Measurements from ENCODE around the gene BMP8A.

BMP8A gene

DNA sequence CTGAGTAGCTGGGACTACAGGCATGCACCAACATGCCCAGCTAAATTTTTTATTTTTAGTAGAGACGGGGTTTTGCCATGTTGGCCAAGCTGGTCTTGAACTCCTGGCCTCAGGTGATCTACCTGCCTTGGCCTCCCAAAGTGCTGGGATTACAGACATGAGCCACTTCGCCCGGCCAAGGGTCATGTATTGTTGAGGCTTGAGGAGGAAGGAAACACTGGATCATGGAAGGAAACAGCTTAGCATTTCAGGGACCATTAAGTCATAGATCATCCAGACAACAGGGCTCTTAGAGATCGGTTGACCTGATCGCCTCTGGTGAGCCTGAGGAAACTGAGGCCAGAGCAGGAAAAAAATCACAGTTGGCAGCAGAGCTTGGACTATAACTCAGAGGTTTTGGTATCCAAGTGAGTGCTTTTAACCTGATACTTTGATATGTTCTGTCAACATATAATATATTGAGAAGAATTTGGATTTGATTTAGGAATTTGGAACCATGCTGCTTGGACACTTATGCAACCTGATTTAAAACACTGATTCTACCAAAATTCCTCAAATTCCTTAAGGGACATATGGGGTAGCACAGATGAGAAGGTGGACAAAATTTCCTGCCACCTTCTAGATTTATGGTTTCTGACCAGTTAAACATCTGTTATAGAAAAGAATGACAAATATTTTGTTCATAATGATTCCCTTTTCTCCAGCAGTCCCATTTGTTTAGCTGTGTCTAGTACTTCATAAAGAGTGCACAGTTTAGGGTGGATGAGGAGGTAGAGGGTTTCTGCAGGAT lies 13.1 kb upstream of the BMP8A start:
- H3K9me3 ChIP-seq (ENCODE audit: control insufficient read depth in 2 of 2, low read length in 2 of 2), result no peaks in the 10 kb centered on the region
- no peak overlapping the region for H3K9ac ChIP-seq (ENCODE audit: low read depth in 1 of 2, low read length in 2 of 2)
- no peak overlapping the region for H3K4me3 ChIP-seq (ENCODE audit: low read length in 2 of 2)
- H3K4me1 ChIP-seq (ENCODE audit: control insufficient read depth in 2 of 2, insufficient read depth in 2 of 2, low read length in 2 of 2), result no peaks in the 10 kb centered on the region
- peaks cover 36 to 44% of the 10 kb centered on the region in 2 donors for H3K36me3 ChIP-seq (ENCODE audit: control insufficient read depth in 2 of 2, insufficient read depth in 2 of 2, low read length in 2 of 2)
- H3K27me3 ChIP-seq (ENCODE audit: control insufficient read depth in 2 of 2, insufficient read depth in 2 of 2, low read length in 2 of 2), result no peaks in the 10 kb centered on the region
- H3K27ac ChIP-seq (ENCODE audit: low read depth in 2 of 2, low read length in 2 of 2), result no peak overlapping the region

DNA sequence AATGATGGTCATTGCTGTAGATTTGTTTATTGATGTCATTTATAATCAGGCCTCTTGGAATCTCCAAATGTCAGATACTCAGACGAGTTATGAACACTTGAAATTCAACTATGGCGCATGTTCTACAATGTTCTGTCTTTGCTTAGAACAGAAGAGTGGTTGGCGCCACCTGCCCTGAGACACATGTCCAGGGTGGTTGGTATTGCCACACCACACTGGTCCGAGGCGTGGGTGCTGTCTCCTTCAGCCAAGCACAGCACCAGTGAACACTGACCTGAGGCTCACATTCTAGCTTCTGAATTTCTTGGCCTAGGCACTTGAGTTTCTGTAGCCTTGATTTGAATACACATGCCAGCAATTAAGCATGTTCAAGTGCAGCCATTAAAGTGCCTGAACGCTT lies 10.1 kb upstream of the BMP8A start:
- Histone ChIP-seq H3K9me3 (ENCODE audit: control insufficient read depth in 2 of 2, low read length in 2 of 2) (no peaks in the 10 kb centered on the region), H3K4me1 (ENCODE audit: control insufficient read depth in 2 of 2, insufficient read depth in 2 of 2, low read length in 2 of 2) (no peaks in the 10 kb centered on the region), H3K9ac (ENCODE audit: low read depth in 1 of 2, low read length in 2 of 2) (no peak overlapping the region), H3K4me3 (ENCODE audit: low read length in 2 of 2) (no peak overlapping the region), H3K36me3 (ENCODE audit: control insufficient read depth in 2 of 2, insufficient read depth in 2 of 2, low read length in 2 of 2) (peaks cover 49% of the 10 kb centered on the region in 2 donors), H3K27me3 (ENCODE audit: control insufficient read depth in 2 of 2, insufficient read depth in 2 of 2, low read length in 2 of 2) (no peaks in the 10 kb centered on the region), H3K27ac (ENCODE audit: low read depth in 2 of 2, low read length in 2 of 2) (no peak overlapping the region)

DNA sequence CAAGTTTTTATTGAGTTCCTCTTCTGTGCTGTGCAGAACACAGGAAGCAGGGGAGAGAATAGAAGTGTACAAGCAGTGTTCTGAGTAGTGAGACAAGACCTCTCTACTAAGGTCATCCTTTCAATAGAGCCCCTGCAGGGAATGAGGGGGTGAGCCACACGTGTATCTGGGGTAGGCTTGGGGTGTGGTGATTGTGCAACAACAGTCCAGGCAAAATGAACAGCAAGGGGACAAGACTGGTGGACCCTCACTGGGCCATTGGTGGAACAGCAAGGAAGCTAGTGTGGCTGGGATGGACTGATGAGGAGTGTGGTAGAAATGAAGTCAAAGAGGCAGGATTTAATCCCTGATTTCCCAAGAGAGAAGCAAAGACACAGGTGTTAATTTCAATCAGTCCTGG lies 8.2 kb upstream of the BMP8A start:
- H3K27me3 ChIP-seq (ENCODE audit: control insufficient read depth in 2 of 2, insufficient read depth in 2 of 2, low read length in 2 of 2), result no peaks in the 10 kb centered on the region
- H3K9me3 ChIP-seq (ENCODE audit: control insufficient read depth in 2 of 2, low read length in 2 of 2), result no peaks in the 10 kb centered on the region
- H3K4me3 ChIP-seq (ENCODE audit: low read length in 2 of 2), result no peak overlapping the region
- H3K4me1 ChIP-seq (ENCODE audit: control insufficient read depth in 2 of 2, insufficient read depth in 2 of 2, low read length in 2 of 2), result no peaks in the 10 kb centered on the region
- H3K9ac ChIP-seq (ENCODE audit: low read depth in 1 of 2, low read length in 2 of 2), result no peak overlapping the region
- H3K27ac ChIP-seq (ENCODE audit: low read depth in 2 of 2, low read length in 2 of 2), result no peak overlapping the region
- peaks cover 42 to 50% of the 10 kb centered on the region in 2 donors for H3K36me3 ChIP-seq (ENCODE audit: control insufficient read depth in 2 of 2, insufficient read depth in 2 of 2, low read length in 2 of 2)

DNA sequence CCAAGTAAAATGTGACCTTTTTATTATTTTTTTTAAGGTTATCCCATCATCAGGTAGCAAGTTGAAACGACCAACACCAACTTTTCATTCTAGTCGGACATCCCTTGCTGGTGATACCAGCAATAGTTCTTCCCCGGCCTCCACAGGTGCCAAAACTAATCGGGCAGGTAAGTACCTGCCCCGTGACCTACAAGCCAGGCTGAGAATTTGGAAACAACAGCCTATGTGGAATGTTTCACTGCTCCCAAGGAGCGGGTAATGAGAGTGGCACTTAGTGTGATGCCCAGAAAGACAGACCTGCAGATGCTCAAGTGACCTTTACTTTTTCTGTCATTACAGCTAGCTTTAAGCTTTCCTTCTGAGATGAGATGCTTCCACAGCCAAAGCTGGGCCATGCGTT lies 6.9 kb upstream of the BMP8A start:
- H3K4me3 ChIP-seq (ENCODE audit: low read length in 2 of 2), result no peak overlapping the region
- no peaks in the 10 kb centered on the region for H3K9me3 ChIP-seq (ENCODE audit: control insufficient read depth in 2 of 2, low read length in 2 of 2)
- no peak overlapping the region for H3K9ac ChIP-seq (ENCODE audit: low read depth in 1 of 2, low read length in 2 of 2)
- no peaks in the 10 kb centered on the region for H3K27me3 ChIP-seq (ENCODE audit: control insufficient read depth in 2 of 2, insufficient read depth in 2 of 2, low read length in 2 of 2)
- H3K36me3 ChIP-seq (ENCODE audit: control insufficient read depth in 2 of 2, insufficient read depth in 2 of 2, low read length in 2 of 2), result peaks cover 35 to 46% of the 10 kb centered on the region in 2 donors
- H3K27ac ChIP-seq (ENCODE audit: low read depth in 2 of 2, low read length in 2 of 2), result no peak overlapping the region
- no peaks in the 10 kb centered on the region for H3K4me1 ChIP-seq (ENCODE audit: control insufficient read depth in 2 of 2, insufficient read depth in 2 of 2, low read length in 2 of 2)

DNA sequence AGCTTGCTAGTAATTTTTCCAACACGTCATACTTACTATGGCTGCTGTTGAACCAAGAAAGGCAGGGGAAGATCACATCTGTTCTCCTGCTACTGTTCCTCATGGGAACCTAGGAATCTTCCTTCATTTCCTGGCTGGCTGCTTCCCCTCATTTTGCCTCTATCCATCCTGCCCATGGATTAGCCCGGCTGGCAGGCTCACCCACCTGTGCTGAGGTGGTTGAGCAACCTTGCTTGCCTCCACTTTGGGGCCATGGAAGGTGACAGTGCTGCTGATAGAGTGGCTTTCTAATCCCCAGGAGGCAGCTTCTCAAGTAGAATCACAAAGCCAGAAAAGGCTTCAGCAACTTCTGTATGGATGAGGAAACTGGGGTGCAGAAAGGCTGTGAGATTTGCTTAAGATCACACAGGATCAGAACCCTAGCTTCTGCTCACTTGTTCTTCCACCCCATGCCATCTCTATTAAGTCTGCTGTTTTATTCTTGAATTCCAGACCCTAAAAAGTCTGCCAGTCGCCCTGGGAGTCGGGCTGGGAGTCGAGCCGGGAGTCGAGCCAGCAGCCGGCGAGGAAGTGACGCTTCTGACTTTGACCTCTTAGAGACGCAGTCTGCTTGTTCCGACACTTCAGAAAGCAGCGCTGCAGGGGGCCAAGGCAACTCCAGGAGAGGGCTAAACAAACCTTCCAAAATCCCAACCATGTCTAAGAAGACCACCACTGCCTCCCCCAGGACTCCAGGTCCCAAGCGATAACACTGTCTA lies 6.2 kb upstream of the BMP8A start:
- H3K4me3 ChIP-seq (ENCODE audit: low read length in 2 of 2), result no peak overlapping the region
- peaks cover 28 to 39% of the 10 kb centered on the region in 2 donors for H3K36me3 ChIP-seq (ENCODE audit: control insufficient read depth in 2 of 2, insufficient read depth in 2 of 2, low read length in 2 of 2)
- H3K27me3 ChIP-seq (ENCODE audit: control insufficient read depth in 2 of 2, insufficient read depth in 2 of 2, low read length in 2 of 2), result no peaks in the 10 kb centered on the region
- no peak overlapping the region for H3K9ac ChIP-seq (ENCODE audit: low read depth in 1 of 2, low read length in 2 of 2)
- H3K9me3 ChIP-seq (ENCODE audit: control insufficient read depth in 2 of 2, low read length in 2 of 2), result no peaks in the 10 kb centered on the region
- no peaks in the 10 kb centered on the region for H3K4me1 ChIP-seq (ENCODE audit: control insufficient read depth in 2 of 2, insufficient read depth in 2 of 2, low read length in 2 of 2)
- H3K27ac ChIP-seq (ENCODE audit: low read depth in 2 of 2, low read length in 2 of 2), result no peak overlapping the region

DNA sequence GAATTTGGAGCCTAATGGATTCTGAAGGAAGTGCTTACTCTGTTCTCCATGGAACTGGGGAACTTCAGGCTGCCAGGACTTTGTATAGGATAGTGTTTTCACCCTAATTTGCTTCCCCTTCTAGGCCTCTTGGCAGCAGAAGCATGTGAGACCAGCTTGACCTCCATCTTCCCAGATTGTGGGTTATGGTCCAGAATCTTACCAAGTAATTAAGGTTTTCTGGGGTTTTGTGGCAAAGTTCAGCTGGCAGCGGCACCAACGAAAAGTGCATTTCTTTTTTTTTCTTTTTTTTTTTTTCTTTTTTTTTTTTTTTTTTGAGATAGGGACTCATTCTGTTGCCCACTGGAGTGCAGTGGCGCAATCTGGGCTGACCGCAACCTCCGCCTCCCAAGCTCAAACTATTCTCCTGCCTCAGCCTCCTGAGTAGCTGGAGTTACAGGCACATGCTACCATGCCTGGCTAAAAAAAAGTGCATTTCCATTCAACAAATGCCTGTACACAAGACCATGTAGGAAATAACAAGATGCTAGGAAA lies 3.4 kb upstream of the BMP8A start:
- H3K27ac ChIP-seq (ENCODE audit: low read depth in 2 of 2, low read length in 2 of 2), result no peak overlapping the region
- H3K36me3 ChIP-seq (ENCODE audit: control insufficient read depth in 2 of 2, insufficient read depth in 2 of 2, low read length in 2 of 2), result peaks cover 13 to 26% of the 10 kb centered on the region in 2 donors
- H3K9me3 ChIP-seq (ENCODE audit: control insufficient read depth in 2 of 2, low read length in 2 of 2), result no peaks in the 10 kb centered on the region

DNA sequence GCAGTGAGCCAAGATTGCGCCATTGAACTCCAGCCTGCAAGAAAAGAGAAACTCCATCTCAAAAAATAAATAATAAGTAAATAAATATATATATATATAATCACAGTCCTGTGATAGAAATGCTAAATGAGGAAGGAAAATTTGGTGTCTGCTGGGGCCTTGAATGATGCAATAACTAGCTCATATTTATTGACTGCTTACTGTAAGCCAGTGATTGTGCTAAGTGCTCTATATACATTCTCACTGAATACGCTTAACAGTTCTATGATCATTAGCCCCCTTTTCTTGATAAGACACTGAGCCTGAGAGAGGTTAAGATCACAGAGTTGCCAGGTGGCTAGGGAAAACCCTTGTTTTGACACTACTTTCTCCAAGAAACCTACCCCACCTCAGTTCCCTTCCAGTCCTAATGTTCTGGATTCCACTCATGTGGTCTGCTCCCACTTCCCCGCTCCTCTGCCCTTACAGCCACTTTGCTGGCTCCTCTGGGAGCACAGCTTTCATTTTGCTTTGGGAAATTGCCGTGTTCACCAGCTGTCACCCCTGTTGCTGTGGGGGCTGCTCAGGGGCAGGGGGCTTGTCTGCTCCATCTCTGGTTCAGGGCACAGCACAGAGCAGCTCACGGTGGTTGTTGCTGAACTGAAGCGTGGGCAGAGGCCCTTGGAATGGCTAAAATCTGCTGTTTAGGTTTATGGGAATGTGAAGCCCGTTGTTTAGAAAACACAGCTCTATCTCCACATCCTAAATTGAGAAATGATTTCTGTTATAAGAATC lies 2.5 kb upstream of the BMP8A start:
- Histone ChIP-seq H3K27me3 (ENCODE audit: control insufficient read depth in 2 of 2, insufficient read depth in 2 of 2, low read length in 2 of 2) (peaks cover 11 to 14% of the 10 kb centered on the region in 2 donors), H3K4me1 (ENCODE audit: control insufficient read depth in 2 of 2, insufficient read depth in 2 of 2, low read length in 2 of 2) (peaks cover 3 to 6% of the 10 kb centered on the region in 2 donors), H3K27ac (ENCODE audit: low read depth in 2 of 2, low read length in 2 of 2) (peak overlapping the region in 1 of 2 donors; percentile 9), H3K9ac (ENCODE audit: low read depth in 1 of 2, low read length in 2 of 2) (no peak overlapping the region), H3K36me3 (ENCODE audit: control insufficient read depth in 2 of 2, insufficient read depth in 2 of 2, low read length in 2 of 2) (peaks cover 13 to 23% of the 10 kb centered on the region in 2 donors), H3K4me3 (ENCODE audit: low read length in 2 of 2) (no peak overlapping the region), H3K9me3 (ENCODE audit: control insufficient read depth in 2 of 2, low read length in 2 of 2) (no peaks in the 10 kb centered on the region)

More for the DNA sequence above, 3.4 kb upstream of the BMP8A start:
- H3K4me3 ChIP-seq (ENCODE audit: low read length in 2 of 2), result no peak overlapping the region
- H3K4me1 ChIP-seq (ENCODE audit: control insufficient read depth in 2 of 2, insufficient read depth in 2 of 2, low read length in 2 of 2), result peaks cover 3 to 6% of the 10 kb centered on the region in 2 donors
- peaks cover 4 to 7% of the 10 kb centered on the region in 2 donors for H3K27me3 ChIP-seq (ENCODE audit: control insufficient read depth in 2 of 2, insufficient read depth in 2 of 2, low read length in 2 of 2)
- H3K9ac ChIP-seq (ENCODE audit: low read depth in 1 of 2, low read length in 2 of 2), result no peak overlapping the region

DNA sequence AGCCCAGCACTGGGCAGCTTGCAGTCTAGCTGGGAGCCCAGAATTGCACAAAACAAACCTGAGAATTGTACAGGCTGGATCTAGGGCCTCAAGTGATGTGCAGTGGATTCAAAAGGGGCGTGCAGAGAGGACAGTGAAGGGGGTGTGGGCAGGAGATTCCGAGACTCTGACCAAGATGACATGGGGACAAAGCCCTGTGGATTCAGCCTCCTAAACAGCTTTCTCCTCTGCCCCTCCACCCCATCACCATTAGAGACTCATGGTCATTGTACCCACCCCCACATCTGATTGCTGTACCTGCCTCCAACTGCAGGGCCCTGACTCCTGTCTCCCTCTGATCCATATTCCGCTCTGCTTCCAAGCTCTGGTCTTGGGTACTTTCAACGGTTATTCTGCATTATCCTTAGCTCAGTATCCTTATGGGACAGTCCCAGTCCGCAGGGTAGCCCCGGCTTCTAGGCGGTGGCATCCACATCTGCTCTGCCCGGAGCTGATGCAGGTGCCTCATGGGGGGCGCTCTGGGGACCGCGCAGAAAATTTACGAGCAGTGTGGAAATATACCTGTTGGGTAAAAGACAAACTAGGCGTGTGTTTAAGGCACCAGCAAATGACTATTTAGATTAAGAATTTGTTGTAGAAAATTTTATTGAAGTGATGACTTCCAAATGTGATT lies 1.7 kb upstream of the BMP8A start:
- Histone ChIP-seq H3K9ac (ENCODE audit: low read depth in 1 of 2, low read length in 2 of 2) (no peak overlapping the region), H3K4me1 (ENCODE audit: control insufficient read depth in 2 of 2, insufficient read depth in 2 of 2, low read length in 2 of 2) (peaks cover 3 to 6% of the 10 kb centered on the region in 2 donors), H3K27me3 (ENCODE audit: control insufficient read depth in 2 of 2, insufficient read depth in 2 of 2, low read length in 2 of 2) (peaks cover 12 to 15% of the 10 kb centered on the region in 2 donors), H3K36me3 (ENCODE audit: control insufficient read depth in 2 of 2, insufficient read depth in 2 of 2, low read length in 2 of 2) (peaks cover 10 to 20% of the 10 kb centered on the region in 2 donors), H3K4me3 (ENCODE audit: low read length in 2 of 2) (no peak overlapping the region), H3K27ac (ENCODE audit: low read depth in 2 of 2, low read length in 2 of 2) (no peak overlapping the region), H3K9me3 (ENCODE audit: control insufficient read depth in 2 of 2, low read length in 2 of 2) (no peaks in the 10 kb centered on the region)

DNA sequence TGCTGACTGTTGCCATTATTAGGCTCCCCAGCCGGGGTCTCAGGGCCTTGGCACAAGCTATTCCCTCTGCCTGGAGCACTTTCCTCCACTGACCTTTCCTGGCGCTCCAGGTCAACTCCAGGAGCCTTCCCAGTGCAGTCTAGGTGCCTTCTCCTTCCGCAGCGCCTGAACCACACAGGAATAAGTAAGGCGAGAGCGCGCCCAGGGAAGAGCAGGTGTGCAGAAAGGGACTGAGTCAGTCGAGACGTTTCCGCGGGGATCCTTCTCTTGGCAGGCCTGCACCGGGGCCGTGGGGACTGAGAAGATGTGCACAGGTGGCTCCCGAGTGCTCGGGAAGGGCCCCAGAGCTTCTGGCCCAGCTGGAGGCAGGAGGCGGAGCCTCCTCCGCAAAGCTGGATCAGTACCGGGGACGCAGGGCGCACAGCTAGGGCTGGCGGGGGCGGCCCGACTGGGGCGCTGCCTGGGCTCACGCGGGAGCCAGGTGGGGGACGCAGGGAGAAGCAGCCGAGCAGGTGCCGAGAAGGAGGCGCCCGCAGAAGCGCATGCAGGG lies 765 bp upstream of the BMP8A start:
- Histone ChIP-seq H3K4me3 (ENCODE audit: low read length in 2 of 2) (peak overlapping the region; percentile 48 to 61), H3K27me3 (ENCODE audit: control insufficient read depth in 2 of 2, insufficient read depth in 2 of 2, low read length in 2 of 2) (peaks cover 12 to 15% of the 10 kb centered on the region in 2 donors), H3K27ac (ENCODE audit: low read depth in 2 of 2, low read length in 2 of 2) (no peak overlapping the region), H3K9me3 (ENCODE audit: control insufficient read depth in 2 of 2, low read length in 2 of 2) (no peaks in the 10 kb centered on the region), H3K4me1 (ENCODE audit: control insufficient read depth in 2 of 2, insufficient read depth in 2 of 2, low read length in 2 of 2) (peaks cover 3 to 6% of the 10 kb centered on the region in 2 donors), H3K9ac (ENCODE audit: low read depth in 1 of 2, low read length in 2 of 2) (peak overlapping the region; percentile 17 to 54), H3K36me3 (ENCODE audit: control insufficient read depth in 2 of 2, insufficient read depth in 2 of 2, low read length in 2 of 2) (peaks cover under 1 to 11% of the 10 kb centered on the region in 2 donors)
